K562 (cell line): ENCODE data around the gene CCDC85B. TPM values are rescaled to one million over a fixed set of nuclear protein-coding genes. Genes with fewer than 3 reads are reported as not detected.

Source experiments
- EGR1 ChIP-seq: fragments of 450-650 bp; conservative IDR thresholded peaks from 2 replicates; pipeline ENCODE4 v1.6.1; 2017; ENCODE audit warnings: mild to moderate bottlenecking
- GTF2E2 ChIP-seq: fragments of 200-800 bp; sonication (Bioruptor generic); IDR thresholded peaks from 2 replicates; pipeline ENCODE4 v1.6.1; 2016; ENCODE audit warnings: missing genetic modification characterization, missing compliant biosample characterization
- HCFC1 ChIP-seq: IDR thresholded peaks from 2 replicates; pipeline ENCODE4 v1.6.1; 2012; ENCODE audit warnings: low read depth, low read length, improper control_type of control experiment
- MEIS2 ChIP-seq: fragments of 450-650 bp; IDR thresholded peaks from 2 replicates; pipeline ENCODE4 v1.6.1; 2014; ENCODE audit warnings: mild to moderate bottlenecking; ENCODE audit not compliant: partially characterized antibody
- MTA3 ChIP-seq: fragments of 450-650 bp; formaldehyde crosslinking; IDR thresholded peaks from 2 replicates; pipeline ENCODE4 v1.6.1; 2017; ENCODE audit warnings: mild to moderate bottlenecking, borderline replicate concordance
- polyA plus RNA-seq, 8 experiments: library from polyadenylated mRNA; depleted of rRNA in 4 of 8; stranded (reverse) in 5 of 8; unstranded in 3 of 8; fragments of >200 nt; fragmentation: Nextera tagmentation in 2 of 8; fragmentation: Illumina TruSeq in 1 of 8; extraction: Ambion mirVana in 2 of 8; extraction: Trizol in 1 of 8; gene quantifications; 2 replicates each; pipeline versions ENCODE4 v1.2.1 to v1.2.3, GENCODE V29; 2011 to 2014; ENCODE audit warnings: inconsistent platforms in 1 of 8, missing spikeins in 1 of 8
- total RNA-seq, 7 experiments: library from RNA; depleted of rRNA in 6 of 7; stranded (reverse); fragments of >200 nt in 6 of 7; fragmentation: Illumina TruSeq in 2 of 7; extraction: Trizol in 2 of 7; gene quantifications; 2 replicates each; pipeline versions ENCODE4 v1.2.1 to v1.2.3, GENCODE V29; 2011 to 2021; ENCODE audit warnings: low replicate concordance in 1 of 7
- TF ChIP-seq, protein P1 (sequence below): sonication (generic); formaldehyde crosslinking; IDR thresholded peaks from 2 replicates; pipeline ENCODE4 v1.8.0; 2023; ENCODE audit warnings: mild to moderate bottlenecking, missing genetic modification reagents
- TF ChIP-seq, protein P2 (sequence below), 2 experiments: fragments of 450-650 bp; IDR thresholded peaks; 2 replicates each; pipeline ENCODE4 v1.6.1; 2016

CCDC85B gene
- total and polyA plus RNA-seq, 9 of the 15 experiments (the other 6 are each of a cell fraction or from before 2014, with no cell fraction given), result 0.14 to 138 (median 6.2) TPM

DNA sequence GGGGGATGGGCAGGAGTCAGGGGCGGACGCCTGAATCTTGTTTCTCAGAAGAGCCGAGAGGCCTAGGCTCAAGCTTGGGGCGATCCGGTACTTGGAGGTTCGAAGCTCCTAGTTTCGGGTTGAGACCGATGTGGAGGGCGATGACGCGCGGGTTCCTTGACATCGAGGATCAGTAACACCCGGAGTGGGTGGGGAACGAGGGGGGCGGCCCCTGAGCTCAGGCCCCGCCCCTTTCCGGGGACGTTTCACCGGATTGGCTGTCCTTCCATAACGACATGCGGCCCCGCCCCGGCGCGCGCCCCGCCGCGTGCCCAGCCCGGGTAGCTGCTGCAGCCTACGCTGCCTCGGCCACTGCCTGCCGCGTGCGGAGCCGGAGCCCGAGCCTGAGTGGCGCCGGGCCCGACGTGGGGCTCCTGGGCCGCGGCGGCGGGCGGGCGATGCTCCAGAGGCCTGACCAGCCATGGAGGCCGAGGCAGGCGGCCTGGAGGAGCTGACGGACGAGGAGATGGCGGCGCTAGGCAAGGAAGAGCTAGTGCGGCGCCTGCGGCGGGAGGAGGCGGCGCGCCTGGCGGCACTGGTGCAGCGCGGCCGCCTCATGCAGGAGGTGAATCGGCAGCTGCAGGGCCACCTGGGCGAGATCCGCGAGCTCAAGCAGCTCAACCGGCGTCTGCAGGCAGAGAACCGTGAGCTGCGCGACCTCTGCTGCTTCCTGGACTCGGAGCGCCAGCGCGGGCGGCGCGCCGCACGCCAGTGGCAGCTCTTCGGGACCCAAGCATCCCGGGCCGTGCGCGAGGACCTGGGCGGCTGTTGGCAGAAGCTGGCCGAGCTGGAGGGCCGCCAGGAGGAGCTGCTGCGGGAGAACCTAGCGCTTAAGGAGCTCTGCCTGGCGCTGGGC lies at the start of gene CCDC85B (continued):
- TF ChIP-seq EGR1 (peak; percentile 26; the same call in 1 of the 2 replicates), MTA3 (peak; percentile 15), HCFC1 (no peak), GTF2E2 (tag) (0 out of 2 replicates have a peak, but pooled peaks have one; percentile 24), MEIS2 (peak; percentile 84)
- TF ChIP-seq, protein P1, sequence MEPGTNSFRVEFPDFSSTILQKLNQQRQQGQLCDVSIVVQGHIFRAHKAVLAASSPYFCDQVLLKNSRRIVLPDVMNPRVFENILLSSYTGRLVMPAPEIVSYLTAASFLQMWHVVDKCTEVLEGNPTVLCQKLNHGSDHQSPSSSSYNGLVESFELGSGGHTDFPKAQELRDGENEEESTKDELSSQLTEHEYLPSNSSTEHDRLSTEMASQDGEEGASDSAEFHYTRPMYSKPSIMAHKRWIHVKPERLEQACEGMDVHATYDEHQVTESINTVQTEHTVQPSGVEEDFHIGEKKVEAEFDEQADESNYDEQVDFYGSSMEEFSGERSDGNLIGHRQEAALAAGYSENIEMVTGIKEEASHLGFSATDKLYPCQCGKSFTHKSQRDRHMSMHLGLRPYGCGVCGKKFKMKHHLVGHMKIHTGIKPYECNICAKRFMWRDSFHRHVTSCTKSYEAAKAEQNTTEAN, result no peak
- TF ChIP-seq, protein P2, sequence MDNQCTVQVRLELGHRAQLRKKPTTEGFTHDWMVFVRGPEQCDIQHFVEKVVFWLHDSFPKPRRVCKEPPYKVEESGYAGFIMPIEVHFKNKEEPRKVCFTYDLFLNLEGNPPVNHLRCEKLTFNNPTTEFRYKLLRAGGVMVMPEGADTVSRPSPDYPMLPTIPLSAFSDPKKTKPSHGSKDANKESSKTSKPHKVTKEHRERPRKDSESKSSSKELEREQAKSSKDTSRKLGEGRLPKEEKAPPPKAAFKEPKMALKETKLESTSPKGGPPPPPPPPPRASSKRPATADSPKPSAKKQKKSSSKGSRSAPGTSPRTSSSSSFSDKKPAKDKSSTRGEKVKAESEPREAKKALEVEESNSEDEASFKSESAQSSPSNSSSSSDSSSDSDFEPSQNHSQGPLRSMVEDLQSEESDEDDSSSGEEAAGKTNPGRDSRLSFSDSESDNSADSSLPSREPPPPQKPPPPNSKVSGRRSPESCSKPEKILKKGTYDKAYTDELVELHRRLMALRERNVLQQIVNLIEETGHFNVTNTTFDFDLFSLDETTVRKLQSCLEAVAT (IDR thresholded peaks at IDR 0.05), result no peak
